ENCODE results near the gene SRGAP1.
A peak's percentile ranks its signal among the peaks of the same experiment; 100 is the strongest.
"Not testable (repeated sequence)": the region's sequence is repeated elsewhere in the genome, so short reads cannot be mapped to it uniquely, and the experiment has no call there.

SRGAP1 gene

GRCh38 chr12:63842750-63843149 is 1.8 kb upstream of the SRGAP1 start:
- Mint-ChIP-seq H3K27me3 (peaks cover 26% of the 10 kb centered on the region), H3K4me3 (peak overlapping the region; percentile 87)
- not testable (repeated sequence) for H3K9me3 Mint-ChIP-seq; DNase-seq (ENCODE audit: low spot score in 2 of 2); H3K27ac Mint-ChIP-seq (ENCODE audit: low read depth); H3K36me3 Mint-ChIP-seq (ENCODE audit: insufficient read depth); H3K4me1 Mint-ChIP-seq; ATAC-seq (replicated peaks; ENCODE audit: extremely low read depth, poor library complexity, severe bottlenecking)

DNA sequence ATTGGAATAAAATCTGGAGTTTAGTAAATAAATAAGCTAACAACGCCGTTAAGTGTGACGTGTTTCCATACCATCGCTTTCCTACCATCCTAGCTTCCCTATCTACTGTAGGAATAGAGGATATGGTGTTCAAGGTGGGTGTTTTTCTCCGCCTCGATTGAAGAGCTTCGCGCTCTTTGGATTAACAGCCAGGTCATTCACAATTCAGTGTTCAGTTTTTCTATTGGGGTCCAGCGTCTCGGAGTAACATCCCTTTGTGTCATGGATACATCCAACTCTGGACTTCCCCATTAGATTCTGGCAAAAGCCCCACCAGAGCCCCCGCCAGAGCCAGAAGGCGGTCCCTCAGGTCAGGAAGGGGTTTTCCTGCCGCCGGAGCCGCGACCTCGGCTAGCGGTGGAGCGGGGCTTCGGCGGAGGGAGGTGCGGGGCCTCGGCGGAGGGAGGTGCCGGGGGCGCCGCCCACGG is 1.2 kb upstream of the SRGAP1 start:
- H3K4me3 Mint-ChIP-seq: peak overlapping the region; percentile 87
- H3K4me1 Mint-ChIP-seq: peaks cover 6% of the 10 kb centered on the region
- DNase-seq (ENCODE audit: low spot score in 2 of 2): no peak
- H3K36me3 Mint-ChIP-seq (ENCODE audit: insufficient read depth): no peaks in the 10 kb centered on the region
- no peak overlapping the region for H3K27ac Mint-ChIP-seq (ENCODE audit: low read depth)
- H3K27me3 Mint-ChIP-seq: peaks cover 26% of the 10 kb centered on the region
- peak; percentile 11 for ATAC-seq (replicated peaks; ENCODE audit: extremely low read depth, poor library complexity, severe bottlenecking)
- H3K9me3 Mint-ChIP-seq: no peaks in the 10 kb centered on the region

- H3K4me1 Mint-ChIP-seq: peaks cover 6% of the 10 kb centered on the region
- H3K9me3 Mint-ChIP-seq: no peaks in the 10 kb centered on the region
- DNase-seq (ENCODE audit: low spot score in 2 of 2) (peak; percentile 63 to 66), ATAC-seq (replicated peaks; ENCODE audit: extremely low read depth, poor library complexity, severe bottlenecking) (peak; percentile 92)
- H3K36me3 Mint-ChIP-seq (ENCODE audit: insufficient read depth): no peaks in the 10 kb centered on the region
- no peak overlapping the region for H3K27ac Mint-ChIP-seq (ENCODE audit: low read depth)
- peak overlapping the region; percentile 87 for H3K4me3 Mint-ChIP-seq
- H3K27me3 Mint-ChIP-seq: peaks cover 26% of the 10 kb centered on the region
Measured at GRCh38 chr12:63843721-63844390, 644 bp upstream of the SRGAP1 start.

GRCh38 chr12:63845726-63846125 is 1.2 kb downstream of the SRGAP1 start:
- no peak overlapping the region for H3K4me3 Mint-ChIP-seq
- DNase-seq (ENCODE audit: low spot score in 2 of 2): no peak
- ATAC-seq (replicated peaks; ENCODE audit: extremely low read depth, poor library complexity, severe bottlenecking): no peak
- H3K27ac Mint-ChIP-seq (ENCODE audit: low read depth): no peak overlapping the region
- peaks cover 6% of the 10 kb centered on the region for H3K4me1 Mint-ChIP-seq
- peaks cover 26% of the 10 kb centered on the region for H3K27me3 Mint-ChIP-seq
- no peaks in the 10 kb centered on the region for H3K36me3 Mint-ChIP-seq (ENCODE audit: insufficient read depth)
- no peaks in the 10 kb centered on the region for H3K9me3 Mint-ChIP-seq

DNA sequence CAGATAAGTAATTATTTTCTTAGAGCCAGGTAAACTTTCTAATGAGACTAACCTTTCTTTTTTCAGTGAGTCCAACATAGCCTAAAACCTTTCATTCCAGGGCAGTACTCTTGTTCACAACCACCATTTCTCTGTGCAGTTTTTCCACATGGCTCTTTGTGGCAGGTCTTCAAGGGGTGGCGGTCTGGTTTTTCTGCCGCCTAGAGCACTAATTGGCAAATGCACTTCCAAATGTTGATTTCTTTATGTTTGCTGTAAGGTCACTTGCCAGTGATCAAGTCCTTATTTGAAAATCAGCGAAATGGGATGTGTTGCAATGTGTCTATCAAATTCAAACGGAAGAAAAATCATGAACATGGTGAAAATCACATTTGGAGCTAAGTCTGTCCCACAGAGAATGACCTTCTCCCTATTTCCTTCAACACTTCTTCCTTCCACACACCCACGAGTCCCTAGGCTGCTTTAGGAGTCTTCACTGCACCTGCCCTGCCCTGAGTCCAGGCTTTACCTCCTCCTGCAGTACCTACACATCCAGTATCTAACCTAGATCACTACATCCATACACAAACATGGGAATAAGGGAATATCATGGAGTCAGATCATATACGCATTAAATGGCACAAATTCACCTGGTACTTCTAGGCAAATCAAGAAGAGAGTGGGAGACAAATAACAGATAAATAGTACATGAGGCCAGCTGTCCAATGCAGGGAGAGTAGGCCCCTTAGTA is 1.9 kb downstream of the SRGAP1 start:
- no peak overlapping the region for H3K27ac Mint-ChIP-seq (ENCODE audit: low read depth)
- peaks cover 6% of the 10 kb centered on the region for H3K4me1 Mint-ChIP-seq
- DNase-seq (ENCODE audit: low spot score in 2 of 2) (no peak), ATAC-seq (replicated peaks; ENCODE audit: extremely low read depth, poor library complexity, severe bottlenecking) (no peak)
- no peaks in the 10 kb centered on the region for H3K9me3 Mint-ChIP-seq
- no peak overlapping the region for H3K4me3 Mint-ChIP-seq
- peaks cover 26% of the 10 kb centered on the region for H3K27me3 Mint-ChIP-seq
- H3K36me3 Mint-ChIP-seq (ENCODE audit: insufficient read depth): no peaks in the 10 kb centered on the region

GRCh38 chr12:63848450-63848849 is 4.0 kb downstream of the SRGAP1 start:
- Mint-ChIP-seq H3K27ac (ENCODE audit: low read depth) (no peak overlapping the region), H3K4me1 (peaks cover 6% of the 10 kb centered on the region), H3K27me3 (peaks cover 26% of the 10 kb centered on the region), H3K9me3 (no peaks in the 10 kb centered on the region), H3K4me3 (no peak overlapping the region), H3K36me3 (ENCODE audit: insufficient read depth) (no peaks in the 10 kb centered on the region)
- no peak for ATAC-seq (replicated peaks; ENCODE audit: extremely low read depth, poor library complexity, severe bottlenecking)
- DNase-seq (ENCODE audit: low spot score in 2 of 2): no peak

GRCh38 chr12:63849106-63849620 is 4.7 kb downstream of the SRGAP1 start:
- no peak overlapping the region for H3K4me3 Mint-ChIP-seq
- DNase-seq (ENCODE audit: low spot score in 2 of 2): no peak
- peaks cover 26% of the 10 kb centered on the region for H3K27me3 Mint-ChIP-seq
- no peak for ATAC-seq (replicated peaks; ENCODE audit: extremely low read depth, poor library complexity, severe bottlenecking)
- no peaks in the 10 kb centered on the region for H3K9me3 Mint-ChIP-seq
- no peaks in the 10 kb centered on the region for H3K36me3 Mint-ChIP-seq (ENCODE audit: insufficient read depth)
- peaks cover 6% of the 10 kb centered on the region for H3K4me1 Mint-ChIP-seq
- H3K27ac Mint-ChIP-seq (ENCODE audit: low read depth): no peak overlapping the region

GRCh38 chr12:63849641-63850040 is 5.1 kb downstream of the SRGAP1 start:
- ATAC-seq (replicated peaks; ENCODE audit: extremely low read depth, poor library complexity, severe bottlenecking) (no peak), DNase-seq (ENCODE audit: low spot score in 2 of 2) (no peak)
- H3K4me1 Mint-ChIP-seq: peaks cover 3% of the 10 kb centered on the region
- H3K9me3 Mint-ChIP-seq: no peaks in the 10 kb centered on the region
- no peak overlapping the region for H3K4me3 Mint-ChIP-seq
- no peaks in the 10 kb centered on the region for H3K36me3 Mint-ChIP-seq (ENCODE audit: insufficient read depth)
- peaks cover 24% of the 10 kb centered on the region for H3K27me3 Mint-ChIP-seq
- no peak overlapping the region for H3K27ac Mint-ChIP-seq (ENCODE audit: low read depth)

DNA sequence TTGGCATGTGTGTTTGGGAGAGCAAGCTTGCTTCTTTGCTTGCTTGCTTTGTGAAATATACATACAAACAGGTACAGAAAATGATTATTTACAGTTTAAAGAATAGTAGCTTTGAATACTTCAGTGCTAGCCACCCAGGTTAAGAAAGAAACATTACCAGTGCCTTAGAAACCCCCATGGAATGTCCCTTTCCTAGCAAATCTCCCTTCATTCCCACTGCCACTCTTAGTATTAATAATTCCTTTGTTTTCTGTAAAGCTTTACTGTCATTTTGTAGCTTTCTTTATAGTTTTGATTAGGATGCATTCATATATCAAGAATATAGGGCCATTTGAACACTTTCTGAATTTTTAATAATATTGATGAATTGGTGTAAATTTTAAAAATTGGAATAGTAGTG is 9.5 kb downstream of the SRGAP1 start:
- Mint-ChIP-seq H3K36me3 (ENCODE audit: insufficient read depth) (no peaks in the 10 kb centered on the region), H3K4me3 (no peak overlapping the region), H3K27me3 (peaks cover 1% of the 10 kb centered on the region), H3K27ac (ENCODE audit: low read depth) (no peak overlapping the region), H3K9me3 (no peaks in the 10 kb centered on the region), H3K4me1 (no peaks in the 10 kb centered on the region)
- no peak for ATAC-seq (replicated peaks; ENCODE audit: extremely low read depth, poor library complexity, severe bottlenecking)
- no peak for DNase-seq (ENCODE audit: low spot score in 2 of 2)

GRCh38 chr12:63855299-63855698 is 10.8 kb downstream of the SRGAP1 start:
- Mint-ChIP-seq H3K9me3 (no peaks in the 10 kb centered on the region), H3K36me3 (ENCODE audit: insufficient read depth) (no peaks in the 10 kb centered on the region), H3K4me1 (no peaks in the 10 kb centered on the region), H3K27me3 (peaks cover 14% of the 10 kb centered on the region), H3K4me3 (no peak overlapping the region), H3K27ac (ENCODE audit: low read depth) (no peak overlapping the region)
- no peak for DNase-seq (ENCODE audit: low spot score in 2 of 2)
- ATAC-seq (replicated peaks; ENCODE audit: extremely low read depth, poor library complexity, severe bottlenecking): no peak

GRCh38 chr12:63857771-63858670 is 13.5 kb downstream of the SRGAP1 start:
- no peaks in the 10 kb centered on the region for H3K9me3 Mint-ChIP-seq
- H3K4me1 Mint-ChIP-seq: no peaks in the 10 kb centered on the region
- no peaks in the 10 kb centered on the region for H3K36me3 Mint-ChIP-seq (ENCODE audit: insufficient read depth)
- H3K27ac Mint-ChIP-seq (ENCODE audit: low read depth): no peak overlapping the region
- H3K27me3 Mint-ChIP-seq: peaks cover 22% of the 10 kb centered on the region
- no peak for ATAC-seq (replicated peaks; ENCODE audit: extremely low read depth, poor library complexity, severe bottlenecking)
- H3K4me3 Mint-ChIP-seq: no peak overlapping the region
- no peak for DNase-seq (ENCODE audit: low spot score in 2 of 2)

DNA sequence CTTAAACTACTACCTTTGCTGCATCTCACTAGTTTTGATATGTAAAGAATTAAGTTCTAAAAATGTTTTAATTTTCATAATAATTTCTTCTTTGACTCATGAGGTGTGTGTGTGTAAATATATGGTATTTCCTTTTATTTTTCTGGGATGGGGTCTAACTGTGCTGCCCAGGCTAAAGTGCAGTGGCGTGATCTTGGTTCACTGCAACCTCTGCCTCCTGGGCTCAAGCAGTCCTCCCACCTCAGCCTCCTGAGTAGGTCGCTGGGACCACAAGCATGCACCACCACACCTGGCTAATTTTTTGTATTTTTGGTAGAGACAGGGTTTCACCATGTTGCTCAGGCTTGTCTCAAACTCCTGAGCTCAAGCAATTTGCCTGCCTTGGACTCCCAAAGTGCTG is 15.4 kb downstream of the SRGAP1 start:
- H3K27ac Mint-ChIP-seq (ENCODE audit: low read depth); H3K4me3 Mint-ChIP-seq; H3K36me3 Mint-ChIP-seq (ENCODE audit: insufficient read depth); H3K4me1 Mint-ChIP-seq; DNase-seq (ENCODE audit: low spot score in 2 of 2); H3K9me3 Mint-ChIP-seq; ATAC-seq (replicated peaks; ENCODE audit: extremely low read depth, poor library complexity, severe bottlenecking): not testable (repeated sequence)
- peaks cover 22% of the 10 kb centered on the region for H3K27me3 Mint-ChIP-seq

Data from central memory CD8-positive, alpha-beta T cell (primary cell).